CD14-positive monocyte (primary cell): ENCODE measurements around the gene PLXNC1. TPM values are rescaled to one million over a fixed set of nuclear protein-coding genes. Genes with fewer than 3 reads are reported as not detected.

Source experiments
- DNase-seq, 3 donors: peaks; one replicate each; pipeline ENCODE4 v3.0.0-alpha.2; 2011 to 2022
- H2AFZ ChIP-seq: 2 replicates; pipeline ENCODE4 v1.6.0; 2012; ENCODE audit warnings: mild to moderate bottlenecking, low read depth, low read length, inconsistent platforms; ENCODE audit not compliant: insufficient read depth, poor library complexity, severe bottlenecking
- H3K27ac ChIP-seq, 2 donors: 1 replicate in 1 of 2; 2 replicates in 1 of 2; pipeline ENCODE4 v1.5.1; 2012 to 2013; ENCODE audit warnings: low read length in 2 of 2, control low read depth in 1 of 2, inconsistent platforms in 1 of 2, low read depth in 1 of 2, mild to moderate bottlenecking in 1 of 2
- H3K27me3 ChIP-seq, 2 donors: one replicate each; pipeline versions ENCODE4 v1.6.0 to v1.6.1; 2011 to 2013; ENCODE audit warnings: low read length in 2 of 2; ENCODE audit not compliant: control insufficient read depth in 2 of 2, insufficient read depth in 2 of 2
- H3K36me3 ChIP-seq, 2 donors: replicated peaks in 1 of 2; 1 replicate in 1 of 2; 2 replicates in 1 of 2; pipeline versions ENCODE4 v1.5.1 to v1.6.1; 2012 to 2013; ENCODE audit warnings: low read length in 2 of 2, control low read depth in 1 of 2, inconsistent platforms in 1 of 2, mild to moderate bottlenecking in 1 of 2; ENCODE audit not compliant: insufficient read depth in 2 of 2, control insufficient read depth in 1 of 2
- H3K4me1 ChIP-seq, 2 donors: 1 replicate in 1 of 2; 2 replicates in 1 of 2; pipeline versions ENCODE4 v1.5.1 to v1.6.1; 2012 to 2013; ENCODE audit warnings: low read length in 2 of 2, control low read depth in 1 of 2, inconsistent platforms in 1 of 2, mild to moderate bottlenecking in 1 of 2, moderate library complexity in 1 of 2; ENCODE audit not compliant: insufficient read depth in 2 of 2, control insufficient read depth in 1 of 2
- H3K4me2 ChIP-seq: replicated peaks from 2 replicates; pipeline ENCODE3; 2012; ENCODE audit warnings: low read length, moderate library complexity, mild to moderate bottlenecking; ENCODE audit not compliant: poor library complexity, severe bottlenecking; ENCODE audit errors: extremely low read depth
- H3K4me3 ChIP-seq, 3 experiments: fragments of 200-600 bp in 1 of 3; sonication (generic) in 1 of 3; replicated peaks in 1 of 3; 1 replicate in 2 of 3; 2 replicates in 1 of 3; pipeline ENCODE4 v1.5.1; 2011 to 2013; ENCODE audit warnings: low read length in 3 of 3, mild to moderate bottlenecking in 3 of 3, control low read depth in 2 of 3, low read depth in 2 of 3, inconsistent platforms in 1 of 3, moderate library complexity in 1 of 3
- H3K79me2 ChIP-seq: 2 replicates; pipeline ENCODE4 v1.6.0; 2012; ENCODE audit warnings: mild to moderate bottlenecking, control low read depth, inconsistent platforms, low read length, moderate library complexity; ENCODE audit not compliant: insufficient read depth
- H3K9ac ChIP-seq: 2 replicates; pipeline ENCODE4 v1.6.0; 2017; ENCODE audit warnings: low read length, mild to moderate bottlenecking; ENCODE audit not compliant: insufficient read depth, poor library complexity, severe bottlenecking
- H3K9me3 ChIP-seq, 2 donors: replicated peaks in 1 of 2; 1 replicate in 1 of 2; 2 replicates in 1 of 2; pipeline versions ENCODE4 v1.5.1 to v1.6.1; 2012 to 2013; ENCODE audit warnings: low read length in 2 of 2, control low read depth in 1 of 2; ENCODE audit not compliant: control insufficient read depth in 1 of 2, insufficient read depth in 1 of 2
- H4K20me1 ChIP-seq: 2 replicates; pipeline ENCODE4 v1.6.0; 2012; ENCODE audit warnings: mild to moderate bottlenecking, low read length, control low read depth, moderate library complexity; ENCODE audit not compliant: insufficient read depth
- H3K27ac Mint-ChIP-seq, 7 donors: one replicate each; pipeline ENCODE4 v1.8.0; 2020; ENCODE audit warnings: mild to moderate bottlenecking in 7 of 7, mixed read lengths in 7 of 7, moderate library complexity in 6 of 7, inconsistent platforms in 2 of 7
- H3K27me3 Mint-ChIP-seq, 3 donors: one replicate each; pipeline ENCODE4 v1.8.0; 2021 to 2022; ENCODE audit warnings: low read depth in 3 of 3, mild to moderate bottlenecking in 3 of 3, mixed read lengths in 3 of 3, moderate library complexity in 3 of 3, inconsistent platforms in 1 of 3
- H3K36me3 Mint-ChIP-seq, 2 donors: one replicate each; pipeline ENCODE4 v1.8.0; 2020; ENCODE audit warnings: mixed read lengths in 2 of 2, inconsistent platforms in 1 of 2, mild to moderate bottlenecking in 1 of 2
- H3K4me1 Mint-ChIP-seq: one replicate; pipeline ENCODE4 v1.8.0; 2020; ENCODE audit warnings: mild to moderate bottlenecking, mixed read lengths
- H3K4me3 Mint-ChIP-seq, 2 donors: one replicate each; pipeline ENCODE4 v1.8.0; 2020; ENCODE audit warnings: mild to moderate bottlenecking in 2 of 2, mixed read lengths in 2 of 2, moderate library complexity in 1 of 2
- H3K9me3 Mint-ChIP-seq, 7 donors: one replicate each; pipeline ENCODE4 v1.8.0; 2020 to 2022; ENCODE audit warnings: mixed read lengths in 7 of 7, mild to moderate bottlenecking in 6 of 7, moderate library complexity in 6 of 7, inconsistent platforms in 2 of 7
- WGBS: methylation state at CpG from one replicate; pipeline ENCODE4 v1.1.5; 2013; ENCODE audit warnings: missing lambda C conversion rate; ENCODE audit not compliant: insufficient coverage; 5-methylcytosine and 5-hydroxymethylcytosine counted together
- intact Hi-C, 2 donors: fragments of 100-400 bp; cut with micrococcal nuclease; formaldehyde crosslinking; loops; one replicate each; pipeline versions ENCODE4 v1.15.0 to v1.15.1; 2023
- polyA plus RNA-seq, 3 donors: library from polyadenylated mRNA; depleted of rRNA in 1 of 3; unstranded in 2 of 3; stranded (reverse) in 1 of 3; fragments of 300-500 nt in 2 of 3; fragments of >200 nt in 1 of 3; fragmentation: Illumina TruSeq in 2 of 3; gene quantifications; 1 replicate in 2 of 3; 2 replicates in 1 of 3; pipeline ENCODE4 v1.2.3, GENCODE V29; 2012 to 2021
- TF ChIP-seq, protein P1 (sequence below): fragments of 200-600 bp; IDR thresholded peaks from one replicate; pipeline ENCODE4 v1.8.0; 2022; ENCODE audit warnings: antibody characterized with exemption, mild to moderate bottlenecking

Gene PLXNC1
- polyA plus RNA-seq, 3 donors = 14.3 to 35.2 (median 15.4) TPM

DNA sequence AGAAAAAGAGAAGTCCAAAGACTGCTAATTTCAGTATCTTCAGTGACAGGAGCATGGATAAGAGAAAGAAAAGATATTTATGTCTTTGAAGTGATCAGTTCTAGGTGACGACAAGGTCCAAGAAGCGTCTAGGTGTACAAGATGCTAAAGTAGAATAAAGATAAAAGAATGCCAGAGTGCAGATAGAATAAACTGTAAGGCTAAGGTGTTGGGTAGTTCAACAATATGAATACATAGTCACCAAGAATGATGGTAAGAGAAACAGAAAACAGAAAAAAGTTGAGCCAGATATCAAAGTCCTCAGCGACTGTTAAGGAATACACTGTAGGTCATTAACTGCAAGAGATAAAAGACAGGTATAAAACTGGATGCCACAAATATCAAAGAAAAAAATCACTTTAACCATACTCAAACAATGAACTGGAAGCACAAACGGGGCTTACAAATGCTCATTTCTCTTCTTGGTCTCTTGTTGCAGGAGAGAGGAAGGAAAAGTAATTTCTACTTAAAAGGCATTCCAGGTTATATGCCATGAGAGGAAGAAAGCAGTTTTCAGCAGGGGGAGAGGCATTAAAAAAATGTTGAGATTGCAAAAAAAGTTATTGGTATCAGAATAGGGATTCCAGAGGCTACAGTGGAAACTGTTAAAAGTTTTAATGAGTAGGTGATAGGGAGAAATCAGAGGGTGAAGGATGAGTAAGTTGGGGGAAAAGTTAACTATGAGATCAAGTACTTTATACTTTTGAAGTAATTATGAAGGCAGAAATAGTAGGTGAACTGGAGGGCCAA lies 189.8 kb downstream of the PLXNC1 start:
- Histone ChIP-seq H3K36me3 (no peaks in the 10 kb centered on the region), H3K4me1 (peaks cover 9 to 10% of the 10 kb centered on the region in 2 donors), H3K9ac (no peak overlapping the region), H3K4me3 (no peak overlapping the region), H2AFZ (no peak overlapping the region), H3K27ac (no peak overlapping the region), H4K20me1 (no peaks in the 10 kb centered on the region), H3K27me3 (no peaks in the 10 kb centered on the region), H3K79me2 (no peaks in the 10 kb centered on the region), H3K4me2 (no peak overlapping the region), H3K9me3 (no peaks in the 10 kb centered on the region)
- intact Hi-C loops = no loop called here
- no peak overlapping the region for H3K27ac Mint-ChIP-seq
- no peaks in the 10 kb centered on the region for H3K27me3 Mint-ChIP-seq
- 100% methylated on average over 2 of the region's 4 CpGs for WGBS
- H3K4me1 Mint-ChIP-seq = peaks cover 15% of the 10 kb centered on the region
- TF ChIP-seq, protein P1, sequence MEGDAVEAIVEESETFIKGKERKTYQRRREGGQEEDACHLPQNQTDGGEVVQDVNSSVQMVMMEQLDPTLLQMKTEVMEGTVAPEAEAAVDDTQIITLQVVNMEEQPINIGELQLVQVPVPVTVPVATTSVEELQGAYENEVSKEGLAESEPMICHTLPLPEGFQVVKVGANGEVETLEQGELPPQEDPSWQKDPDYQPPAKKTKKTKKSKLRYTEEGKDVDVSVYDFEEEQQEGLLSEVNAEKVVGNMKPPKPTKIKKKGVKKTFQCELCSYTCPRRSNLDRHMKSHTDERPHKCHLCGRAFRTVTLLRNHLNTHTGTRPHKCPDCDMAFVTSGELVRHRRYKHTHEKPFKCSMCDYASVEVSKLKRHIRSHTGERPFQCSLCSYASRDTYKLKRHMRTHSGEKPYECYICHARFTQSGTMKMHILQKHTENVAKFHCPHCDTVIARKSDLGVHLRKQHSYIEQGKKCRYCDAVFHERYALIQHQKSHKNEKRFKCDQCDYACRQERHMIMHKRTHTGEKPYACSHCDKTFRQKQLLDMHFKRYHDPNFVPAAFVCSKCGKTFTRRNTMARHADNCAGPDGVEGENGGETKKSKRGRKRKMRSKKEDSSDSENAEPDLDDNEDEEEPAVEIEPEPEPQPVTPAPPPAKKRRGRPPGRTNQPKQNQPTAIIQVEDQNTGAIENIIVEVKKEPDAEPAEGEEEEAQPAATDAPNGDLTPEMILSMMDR = no peak
- no peak for DNase-seq
- no peak overlapping the region for H3K4me3 Mint-ChIP-seq
- H3K9me3 Mint-ChIP-seq = no peaks in the 10 kb centered on the region
- H3K36me3 Mint-ChIP-seq = peaks cover 14% of the 10 kb centered on the region in 2 donors

DNA sequence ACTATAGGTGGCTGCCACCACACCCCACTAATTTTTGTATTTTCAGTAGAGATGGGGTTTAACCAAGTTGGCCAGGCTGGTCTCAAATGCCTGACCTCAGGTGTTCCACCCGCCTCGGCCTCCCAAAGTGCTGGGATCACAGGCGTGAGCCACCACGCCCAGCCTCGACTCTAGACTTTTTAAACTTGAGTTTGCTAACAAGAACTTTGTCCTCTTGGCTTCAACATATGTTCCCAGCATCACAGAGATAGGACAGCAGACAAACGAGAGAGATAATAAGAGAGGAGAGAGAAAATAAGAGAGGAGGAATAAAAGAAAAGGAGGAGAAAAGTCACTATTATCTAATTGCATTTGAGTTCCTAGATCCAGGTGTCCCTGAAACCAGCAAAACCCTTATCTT lies 192.2 kb downstream of the PLXNC1 start:
- no peak overlapping the region for H3K4me3 Mint-ChIP-seq
- Histone ChIP-seq H3K9ac (no peak overlapping the region), H3K9me3 (peaks cover 0 to 3% of the 10 kb centered on the region in 2 donors), H3K27me3 (no peaks in the 10 kb centered on the region), H3K4me3 (no peak overlapping the region), H4K20me1 (no peaks in the 10 kb centered on the region), H3K4me2 (no peak overlapping the region), H3K4me1 (peaks cover 9 to 10% of the 10 kb centered on the region in 2 donors), H3K27ac (no peak overlapping the region), H3K36me3 (peaks cover 0 to 4% of the 10 kb centered on the region in 2 donors), H3K79me2 (no peaks in the 10 kb centered on the region), H2AFZ (no peak overlapping the region)
- WGBS = 100% methylated on average over 5 of the region's 6 CpGs
- TF ChIP-seq, protein P1 = no peak
- DNase-seq = no peak
- peaks cover 12% of the 10 kb centered on the region for H3K4me1 Mint-ChIP-seq
- no peak overlapping the region for H3K27ac Mint-ChIP-seq
- H3K36me3 Mint-ChIP-seq = peaks cover 12 to 17% of the 10 kb centered on the region in 2 donors
- peaks cover 0 to 8% (median 3%) of the 10 kb centered on the region in 7 donors for H3K9me3 Mint-ChIP-seq
- intact Hi-C loops = no loop called here
- no peaks in the 10 kb centered on the region for H3K27me3 Mint-ChIP-seq
